Measurements from ENCODE around the gene CNIH1. TPM values are rescaled to one million over a fixed set of nuclear protein-coding genes. Genes with fewer than 3 reads are reported as not detected.

The CNIH1 gene
- 192 and 221 TPM in 2 replicates for total RNA-seq

DNA sequence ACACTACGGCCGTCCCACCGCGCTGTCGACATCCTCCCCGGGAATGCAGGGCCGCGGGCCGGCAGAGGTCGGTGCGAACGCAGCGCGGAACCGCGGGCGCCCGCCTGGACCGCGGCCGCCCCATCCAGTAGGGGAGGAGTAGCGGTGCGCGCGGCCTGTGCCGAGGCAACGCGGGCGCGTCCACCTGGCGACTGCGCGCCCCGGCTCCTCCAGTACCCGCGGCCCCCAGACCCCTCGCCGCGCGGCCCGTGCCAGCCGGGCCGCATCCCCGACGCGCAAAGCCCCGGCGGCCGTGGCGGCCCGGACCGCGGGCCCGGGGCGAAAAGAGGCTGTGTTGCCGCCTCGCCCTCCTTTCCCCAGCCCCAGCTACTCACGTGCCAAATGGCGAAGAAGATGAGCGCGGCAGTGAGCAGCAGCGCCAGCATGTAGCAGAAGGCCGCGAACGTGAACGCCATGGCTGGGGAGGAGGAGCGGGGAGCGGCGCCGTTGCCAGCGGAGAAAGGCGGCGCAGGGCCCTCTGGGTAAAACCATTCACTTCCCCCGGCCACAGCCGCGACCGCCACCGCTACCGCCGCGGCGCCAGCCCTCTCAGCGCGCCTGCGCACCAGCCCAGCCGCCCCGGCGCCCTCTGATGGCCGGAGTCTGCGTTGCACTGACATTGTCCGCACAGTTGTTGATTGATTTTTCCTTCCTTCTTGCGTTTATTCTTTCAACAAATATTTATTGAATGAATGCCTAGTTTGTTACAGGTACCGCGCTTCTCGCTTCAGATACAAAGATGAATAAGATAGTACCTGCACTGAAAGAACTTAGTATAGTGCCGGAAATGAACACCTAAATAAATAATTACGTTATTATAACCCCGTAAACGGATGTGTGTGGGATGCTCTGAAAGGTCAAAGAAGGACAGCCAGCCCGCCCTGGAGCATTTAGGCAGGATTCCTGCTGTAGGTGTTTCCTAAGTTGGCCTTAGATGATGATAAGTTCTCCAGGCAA is at the start of gene CNIH1:
Gene CNIH1, minus strand, starts transcription at position 502 of the 996 bp plus-strand sequence. Its CDS starts 47 bp downstream, at position 455.

DNA sequence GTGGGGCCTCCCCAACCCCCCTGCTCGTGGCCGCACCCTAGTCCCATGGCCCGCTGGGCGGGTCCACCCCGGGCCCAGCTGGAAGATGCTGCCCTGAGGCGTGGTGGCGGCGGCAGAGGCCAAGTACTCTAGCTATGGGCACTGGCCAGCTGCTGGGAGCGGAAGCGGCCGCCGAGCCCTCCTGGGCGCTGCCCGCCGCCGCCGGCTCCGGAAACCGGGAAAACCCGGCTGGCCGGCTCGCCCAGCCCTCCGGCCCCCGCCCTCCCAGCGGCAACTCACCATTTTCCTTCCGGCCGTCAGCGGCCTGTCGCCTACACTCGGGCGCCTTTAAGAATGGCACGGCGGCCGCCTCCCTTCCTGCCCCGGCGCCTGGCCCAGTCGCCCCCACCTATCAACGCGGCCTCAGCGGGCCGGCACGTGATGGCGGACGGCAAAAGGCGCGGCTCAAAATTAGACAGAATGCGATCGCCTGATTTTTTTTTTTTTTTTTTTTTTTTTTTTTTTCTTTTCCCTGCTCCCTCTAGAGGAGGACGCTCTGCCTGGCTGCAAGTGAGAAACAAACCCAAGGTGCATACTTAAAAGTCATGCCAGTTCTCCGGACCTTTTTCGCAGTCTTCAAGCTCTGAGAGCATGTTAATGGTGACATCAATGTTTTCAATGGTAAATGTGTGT is 47.6 kb upstream of the CNIH1 start, which contains the start of gene GMFB:
Gene GMFB, minus strand, starts transcription at position 335 of the 672 bp plus-strand sequence. Its CDS starts 53 bp downstream, at position 282.

DNA sequence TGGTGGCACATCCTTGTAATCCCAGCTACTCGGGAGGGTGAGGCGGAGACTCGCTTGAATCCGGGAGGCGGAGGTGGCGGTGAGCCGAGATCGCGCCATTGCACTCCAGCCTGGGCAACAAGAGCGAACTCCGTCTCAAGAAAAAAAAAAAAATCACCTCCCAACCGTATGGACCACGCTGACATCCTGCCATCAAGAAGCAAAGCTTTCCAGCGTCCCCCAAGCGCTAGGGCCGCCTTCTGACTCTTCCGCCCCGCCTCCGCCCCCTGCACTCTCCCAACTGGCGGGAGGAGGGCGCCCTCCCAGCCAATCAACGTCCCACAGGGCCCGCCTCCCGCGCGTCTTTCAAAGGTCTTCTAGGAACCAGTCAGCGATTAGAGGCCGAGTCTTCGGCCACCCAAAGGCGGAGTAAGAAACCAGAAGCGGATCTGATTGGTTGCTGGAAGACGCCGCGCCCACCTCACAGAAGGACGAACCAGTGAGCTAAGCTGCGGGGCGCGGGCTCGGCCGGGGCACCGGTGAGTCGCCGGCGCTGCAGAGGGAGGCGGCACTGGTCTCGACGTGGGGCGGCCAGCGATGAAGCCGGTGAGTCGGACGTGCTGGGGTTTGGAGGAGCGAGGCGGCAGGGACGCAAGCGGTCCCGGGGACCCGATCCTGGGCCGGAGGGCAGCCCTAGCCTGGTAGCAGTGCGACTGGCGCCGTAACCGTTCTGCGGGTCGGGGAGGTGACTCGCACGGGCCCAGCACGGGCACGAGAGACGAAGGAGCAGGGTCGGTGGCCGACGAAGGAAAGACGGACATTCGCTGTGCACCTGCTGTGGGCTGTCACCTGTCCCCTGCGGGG is 44.5 kb downstream of the CNIH1 start, which contains the start of gene CDKN3:
Gene CDKN3, plus strand, starts transcription at position 515 of the 843 bp plus-strand sequence. Its CDS starts 62 bp downstream, at position 577.

Other genes with a start within 250 kb of the CNIH1 start
- gene CDKN3, start 44.4 kb downstream of the CNIH1 start, total RNA-seq: 4.4 and 17.6 TPM in 2 replicates
- 56.2 and 92.0 TPM in 2 replicates for gene GMFB, start 47.6 kb upstream of the CNIH1 start, total RNA-seq
- gene CGRRF1, start 68.5 kb upstream of the CNIH1 start, total RNA-seq: 7.7 and 8.8 TPM in 2 replicates
- gene SAMD4A, start 125.8 kb upstream of the CNIH1 start, total RNA-seq: 29.7 and 30.0 TPM in 2 replicates

Measured in smooth muscle cell of the pulmonary artery (primary cell).